H1 (cell line): Measurements from ENCODE around the gene LCAT.

Source experiments
- CTCF ChIP-seq, 3 experiments: IDR thresholded peaks; 1 replicate in 2 of 3; 2 replicates in 1 of 3; pipeline versions ENCODE4 v1.5.1 to v1.6.1; 2011; ENCODE audit warnings: low read length in 3 of 3, mild to moderate bottlenecking in 3 of 3, inconsistent platforms in 2 of 3, low read depth in 1 of 3, moderate library complexity in 1 of 3; ENCODE audit not compliant: insufficient read depth in 1 of 3; ENCODE audit errors: control extremely low read depth in 1 of 3
- E2F6 ChIP-seq: IDR thresholded peaks from 2 replicates; pipeline ENCODE4 v1.6.1; 2012; ENCODE audit warnings: inconsistent platforms
- EGR1 ChIP-seq: IDR thresholded peaks from 2 replicates; pipeline ENCODE4 v1.6.1; 2011; ENCODE audit warnings: low read depth, low read length, borderline replicate concordance
- EP300 ChIP-seq, 2 experiments: IDR thresholded peaks; 1 replicate in 1 of 2; 2 replicates in 1 of 2; pipeline ENCODE4 v1.6.1; 2011 to 2012; ENCODE audit warnings: low read depth in 2 of 2, low read length in 2 of 2, mild to moderate bottlenecking in 2 of 2, borderline replicate concordance in 1 of 2, inconsistent platforms in 1 of 2, moderate library complexity in 1 of 2
- EZH2 ChIP-seq: fragments of 200-600 bp; sonication (generic); IDR thresholded peaks from 2 replicates; pipeline ENCODE4 v1.7.1; 2012; ENCODE audit warnings: low read depth, mild to moderate bottlenecking, moderate library complexity, low read length, inconsistent platforms; ENCODE audit not compliant: severe bottlenecking
- MAX ChIP-seq: IDR thresholded peaks from 2 replicates; pipeline ENCODE4 v1.6.1; 2012; ENCODE audit warnings: inconsistent platforms
- POLR2A ChIP-seq, 2 experiments: IDR thresholded peaks; 1 replicate in 1 of 2; 2 replicates in 1 of 2; pipeline ENCODE4 v1.6.1; 2011; ENCODE audit warnings: low read depth in 2 of 2, low read length in 2 of 2, mild to moderate bottlenecking in 2 of 2; ENCODE audit errors: control extremely low read depth in 1 of 2
- POLR2AphosphoS5 ChIP-seq: IDR thresholded peaks from 2 replicates; pipeline ENCODE4 v1.6.1; 2011; ENCODE audit warnings: low read depth, low read length
- POU5F1 ChIP-seq: IDR thresholded peaks from 2 replicates; pipeline ENCODE4 v1.6.1; 2011; ENCODE audit warnings: low read depth, mild to moderate bottlenecking, low read length, moderate library complexity
- RAD21 ChIP-seq, 2 experiments: IDR thresholded peaks in 1 of 2; conservative IDR thresholded peaks in 1 of 2; 2 replicates each; pipeline ENCODE4 v1.6.1; 2011; ENCODE audit warnings: low read depth in 2 of 2, low read length in 2 of 2, improper control_type of control experiment in 1 of 2, inconsistent platforms in 1 of 2, mild to moderate bottlenecking in 1 of 2, moderate library complexity in 1 of 2
- TAF1 ChIP-seq: IDR thresholded peaks from 2 replicates; pipeline ENCODE4 v1.6.1; 2011; ENCODE audit warnings: mild to moderate bottlenecking, low read depth, low read length
- ZNF274 ChIP-seq: IDR thresholded peaks from 2 replicates; pipeline ENCODE4 v1.7.0; 2012; ENCODE audit warnings: low read length, borderline replicate concordance; ENCODE audit errors: extremely low read depth

GRCh38 chr16:67902831-67903230 is 41.1 kb downstream of the LCAT start:
- TF ChIP-seq EP300 (IDR thresholded peaks at IDR 0.05; ENCODE audit: borderline replicate concordance in 1 of 2, low read depth in 2 of 2, low read length in 2 of 2) = no peak
- no peak for TF ChIP-seq TAF1
- no peak for TF ChIP-seq POLR2A (IDR thresholded peaks at IDR 0.05; ENCODE audit: control extremely low read depth in 1 of 2, low read depth in 2 of 2, low read length in 2 of 2)
- TF ChIP-seq CTCF (IDR thresholded peaks at IDR 0.05; ENCODE audit: control extremely low read depth in 1 of 3, insufficient read depth in 1 of 3, low read depth in 1 of 3, low read length in 3 of 3) = no peak
- no peak for TF ChIP-seq MAX
- no peak for TF ChIP-seq POU5F1
- no peak for TF ChIP-seq RAD21 (IDR thresholded peaks at IDR 0.05 in 1 of 2, conservative IDR thresholded peaks at IDR 0.05 in 1 of 2; ENCODE audit: low read depth in 2 of 2, low read length in 2 of 2)
- TF ChIP-seq ZNF274 = no peak
- TF ChIP-seq E2F6 = no peak
- no peak for TF ChIP-seq EZH2
- TF ChIP-seq EGR1 = no peak
- TF ChIP-seq POLR2AphosphoS5 = no peak
